ENCODE results near the gene ZNF492.
"Not testable (repeated sequence)": the region's sequence is repeated elsewhere in the genome, so short reads cannot be mapped to it uniquely, and the experiment has no call there.

The ZNF492 gene

DNA sequence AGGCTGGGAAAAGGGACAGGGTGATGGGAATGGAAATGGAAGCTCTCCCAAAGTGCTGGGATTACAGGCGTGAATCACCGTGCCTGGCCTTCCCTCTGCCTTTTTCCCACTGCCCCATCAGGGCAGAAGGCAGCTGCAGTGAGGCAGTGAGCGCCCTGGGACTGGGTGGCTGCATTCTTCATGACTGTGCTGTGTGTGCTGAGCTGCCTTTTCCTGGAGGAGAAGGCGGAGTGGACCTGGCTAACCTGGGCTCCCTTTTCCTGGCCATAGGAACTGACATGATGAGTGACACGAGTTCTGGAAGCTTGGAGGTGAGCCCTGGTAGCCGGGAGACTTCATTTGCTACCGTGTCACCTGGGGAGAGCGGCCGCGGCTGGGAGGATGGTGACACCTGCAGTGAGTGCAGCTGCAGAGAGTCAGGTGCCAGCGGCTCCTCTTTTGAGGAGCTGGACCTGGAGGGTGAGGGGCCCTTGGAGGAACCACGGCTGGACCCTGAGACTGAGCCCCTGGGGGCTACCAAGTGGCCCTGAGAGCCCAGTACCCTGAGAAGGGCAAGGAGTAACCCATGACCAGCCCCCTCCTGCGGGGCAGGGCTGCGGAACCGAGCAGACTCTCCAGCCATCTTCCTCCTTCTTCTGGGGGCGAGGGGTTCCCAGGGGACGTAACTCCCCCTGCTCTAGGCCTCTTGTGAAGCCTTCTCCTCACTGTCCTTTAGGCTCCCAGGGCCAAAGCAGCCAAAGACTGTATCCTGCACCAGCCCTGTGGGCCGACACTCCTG is 26.3 kb upstream of the ZNF492 start:
- TF ChIP-seq, protein P1, sequence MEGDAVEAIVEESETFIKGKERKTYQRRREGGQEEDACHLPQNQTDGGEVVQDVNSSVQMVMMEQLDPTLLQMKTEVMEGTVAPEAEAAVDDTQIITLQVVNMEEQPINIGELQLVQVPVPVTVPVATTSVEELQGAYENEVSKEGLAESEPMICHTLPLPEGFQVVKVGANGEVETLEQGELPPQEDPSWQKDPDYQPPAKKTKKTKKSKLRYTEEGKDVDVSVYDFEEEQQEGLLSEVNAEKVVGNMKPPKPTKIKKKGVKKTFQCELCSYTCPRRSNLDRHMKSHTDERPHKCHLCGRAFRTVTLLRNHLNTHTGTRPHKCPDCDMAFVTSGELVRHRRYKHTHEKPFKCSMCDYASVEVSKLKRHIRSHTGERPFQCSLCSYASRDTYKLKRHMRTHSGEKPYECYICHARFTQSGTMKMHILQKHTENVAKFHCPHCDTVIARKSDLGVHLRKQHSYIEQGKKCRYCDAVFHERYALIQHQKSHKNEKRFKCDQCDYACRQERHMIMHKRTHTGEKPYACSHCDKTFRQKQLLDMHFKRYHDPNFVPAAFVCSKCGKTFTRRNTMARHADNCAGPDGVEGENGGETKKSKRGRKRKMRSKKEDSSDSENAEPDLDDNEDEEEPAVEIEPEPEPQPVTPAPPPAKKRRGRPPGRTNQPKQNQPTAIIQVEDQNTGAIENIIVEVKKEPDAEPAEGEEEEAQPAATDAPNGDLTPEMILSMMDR (conservative IDR thresholded peaks at IDR 0.05; ENCODE audit: control insufficient read depth, insufficient read depth, low read depth, low read length): no peak
- H3K4me3 ChIP-seq (ENCODE audit: control insufficient read depth, low read depth, low read length): no peak overlapping the region
- DNase-seq (ENCODE audit: low read depth): no peak

DNA sequence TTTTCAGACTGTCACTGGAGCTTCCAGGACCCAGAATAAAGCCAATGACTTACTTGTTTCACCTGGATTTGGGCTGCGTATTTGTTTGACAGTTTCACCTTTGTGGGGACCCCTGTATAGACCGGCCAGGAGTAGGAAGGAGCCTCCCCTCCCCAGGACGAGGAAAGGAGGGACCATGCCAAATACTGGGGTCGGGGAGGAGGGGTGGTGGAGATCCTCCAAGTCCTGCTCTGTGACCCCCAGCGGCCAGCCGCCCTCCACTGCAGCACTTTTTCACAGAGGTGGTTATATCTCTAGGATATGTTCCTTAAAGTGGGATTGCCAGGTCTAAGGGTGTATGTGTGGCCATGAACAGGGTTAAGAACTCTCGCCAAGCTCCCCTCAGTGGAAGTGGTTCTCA is 25.7 kb upstream of the ZNF492 start:
- no peak for DNase-seq (ENCODE audit: low read depth)
- TF ChIP-seq, protein P1 (conservative IDR thresholded peaks at IDR 0.05; ENCODE audit: control insufficient read depth, insufficient read depth, low read depth, low read length): no peak
- H3K4me3 ChIP-seq (ENCODE audit: control insufficient read depth, low read depth, low read length): no peak overlapping the region

DNA sequence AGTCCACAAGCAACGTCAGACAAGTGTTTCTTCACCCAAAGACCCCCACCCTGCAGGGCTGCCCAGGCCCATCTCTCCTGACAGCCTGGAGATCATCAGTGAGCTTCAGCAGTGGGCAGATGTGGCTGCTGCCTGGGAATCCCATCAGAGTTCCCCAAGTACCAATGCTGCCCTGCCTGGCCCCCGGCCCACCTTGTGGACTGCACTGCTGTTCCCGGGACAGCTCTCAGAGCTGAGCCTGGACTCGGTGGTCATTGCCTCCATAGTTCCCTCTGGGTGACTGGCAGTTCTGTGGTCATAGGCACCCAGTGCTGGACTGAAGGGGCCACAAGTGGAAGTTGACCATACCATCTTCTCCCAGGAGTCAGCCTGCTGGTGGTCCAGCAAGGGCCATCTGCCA is 24.5 kb upstream of the ZNF492 start:
- TF ChIP-seq, protein P1 (conservative IDR thresholded peaks at IDR 0.05; ENCODE audit: control insufficient read depth, insufficient read depth, low read depth, low read length): no peak

GRCh38 chr19:22610121-22610520 is 24.0 kb upstream of the ZNF492 start:
- TF ChIP-seq, protein P1 (conservative IDR thresholded peaks at IDR 0.05; ENCODE audit: control insufficient read depth, insufficient read depth, low read depth, low read length): no peak
- no peak overlapping the region for H3K4me3 ChIP-seq (ENCODE audit: control insufficient read depth, low read depth, low read length)
- no peak for DNase-seq (ENCODE audit: low read depth)

More for the DNA sequence above, 24.5 kb upstream of the ZNF492 start:
- DNase-seq (ENCODE audit: low read depth): no peak
- H3K4me3 ChIP-seq (ENCODE audit: control insufficient read depth, low read depth, low read length): no peak overlapping the region

DNA sequence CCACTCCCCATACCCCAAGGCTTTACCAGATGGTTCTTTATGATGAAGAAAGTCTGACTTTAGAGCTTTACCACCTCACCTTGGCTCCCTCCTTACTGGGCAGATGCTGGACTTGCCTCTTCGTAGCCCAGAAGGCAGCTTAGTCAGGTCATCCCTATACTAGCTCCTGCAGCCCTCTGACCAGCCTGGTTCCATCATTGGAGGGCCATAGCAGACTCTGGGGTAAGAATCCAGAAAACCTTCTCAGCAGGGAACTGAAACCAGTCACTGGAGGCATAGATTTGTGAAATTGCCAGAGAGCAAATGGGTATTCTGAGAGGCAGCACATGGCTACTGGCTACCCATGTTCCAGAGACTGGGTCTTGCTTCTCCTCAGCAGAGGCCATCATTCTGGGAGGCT is 21.8 kb upstream of the ZNF492 start:
- no peak overlapping the region for H3K4me3 ChIP-seq (ENCODE audit: control insufficient read depth, low read depth, low read length)
- DNase-seq (ENCODE audit: low read depth): no peak
- TF ChIP-seq, protein P1 (conservative IDR thresholded peaks at IDR 0.05; ENCODE audit: control insufficient read depth, insufficient read depth, low read depth, low read length): no peak

- no peak for DNase-seq (ENCODE audit: low read depth)
- TF ChIP-seq, protein P1 (conservative IDR thresholded peaks at IDR 0.05; ENCODE audit: control insufficient read depth, insufficient read depth, low read depth, low read length): no peak
- no peak overlapping the region for H3K4me3 ChIP-seq (ENCODE audit: control insufficient read depth, low read depth, low read length)
These were observed 17.5 kb upstream of the ZNF492 start for GRCh38 chr19:22616659-22617058.

DNA sequence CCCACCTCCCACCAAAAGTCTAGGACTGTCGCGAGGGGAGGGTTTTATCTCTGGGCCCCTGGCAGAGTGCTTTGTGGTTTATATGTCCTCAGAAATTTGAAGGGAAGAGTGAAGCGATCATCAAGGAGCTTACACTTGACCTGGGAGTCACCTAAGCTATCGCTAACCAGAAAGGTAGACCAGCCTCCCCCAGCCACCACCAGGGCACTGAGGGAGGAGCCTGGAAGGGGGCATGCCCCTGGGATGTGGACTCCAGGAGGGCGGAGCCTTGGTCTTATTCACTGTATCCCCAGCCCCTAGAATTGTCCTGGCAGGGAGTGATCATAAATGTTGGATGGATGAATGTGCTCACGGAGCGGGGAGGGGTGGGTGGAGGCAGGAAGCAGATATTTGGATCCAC is 16.9 kb upstream of the ZNF492 start:
- not testable (repeated sequence) for DNase-seq (ENCODE audit: low read depth); H3K4me3 ChIP-seq (ENCODE audit: control insufficient read depth, low read depth, low read length)
